ENCODE results near the gene URGCP. TPM values are rescaled to one million over a fixed set of nuclear protein-coding genes. Genes with fewer than 3 reads are reported as not detected.

URGCP gene
- total RNA-seq, 1 experiment from 2014 or later = 37.8 TPM

Other genes with a start within 250 kb of the URGCP start
- gene COA1, start 177.1 kb downstream of the URGCP start, total RNA-seq (2014; rRNA removed; shearing (Covaris generic)) = 87.5 and 154 TPM in 2 replicates
- 129 and 138 TPM in 2 replicates for gene BLVRA, start 147.9 kb downstream of the URGCP start, total RNA-seq (2014; rRNA removed; shearing (Covaris generic))
- gene MRPS24, start 37.1 kb downstream of the URGCP start, total RNA-seq (2014; rRNA removed; shearing (Covaris generic)) = 230 and 294 TPM in 2 replicates
- 14.3 and 23.9 TPM in 2 replicates for gene UBE2D4, start 19.8 kb upstream of the URGCP start, total RNA-seq (2014; rRNA removed; shearing (Covaris generic))
- not detected in 2 replicates for gene SPDYE1, start 91.3 kb upstream of the URGCP start, total RNA-seq (2014; rRNA removed; shearing (Covaris generic))
- 171 and 187 TPM in 2 replicates for gene DBNL, start 138.1 kb upstream of the URGCP start, total RNA-seq (2014; rRNA removed; shearing (Covaris generic))
- not detected in 2 replicates for gene PGAM2, start 159.0 kb upstream of the URGCP start, total RNA-seq (2014; rRNA removed; shearing (Covaris generic))
- 20.3 and 24.0 TPM in 2 replicates for gene POLM, start 175.9 kb upstream of the URGCP start, total RNA-seq (2014; rRNA removed; shearing (Covaris generic))
- gene AEBP1, start 197.7 kb upstream of the URGCP start, total RNA-seq (2014; rRNA removed; shearing (Covaris generic)) = 0.22 TPM in 1 of 2 replicates, not detected in the other
- 149 and 160 TPM in 2 replicates for gene POLD2, start 217.0 kb upstream of the URGCP start, total RNA-seq (2014; rRNA removed; shearing (Covaris generic))
- gene MYL7, start 234.7 kb upstream of the URGCP start, total RNA-seq (2014; rRNA removed; shearing (Covaris generic)) = not detected in 2 replicates

All from A172 (cell line).